HepG2 (cell line): ENCODE data around the gene ANKRD13D. TPM values are rescaled to one million over a fixed set of nuclear protein-coding genes. Genes with fewer than 3 reads are reported as not detected.

Experiments used
- ATAC-seq: fragments of 200-7000 bp; cut with Tn5 transposase; 3 replicates; pipeline ENCODE4 v1.9.1; 2020; ENCODE audit warnings: mild to moderate bottlenecking, moderate library complexity
- BruUV-seq: library from RNA; stranded (reverse); fragments of 400-500 nt; replicated peaks from 2 replicates; lab custom pipeline; 2021; lab: Mats Ljungman, UMichigan
- CTCF ChIA-PET: fragments of 300-600 bp; formaldehyde crosslinking; extraction: SDS; loops from one replicate; lab custom pipeline; 2021; ENCODE audit warnings: low total read pairs, inconsistent platforms, low intra/inter-chr PET ratio; lab: Yijun Ruan, JAX
- POLR2A ChIA-PET: fragments of 350-600 bp; sonication (Branson Sonifier 250); formaldehyde crosslinking; loops from one replicate; lab custom pipeline; 2020; ENCODE audit warnings: antibody characterized with exemption, inconsistent platforms; lab: Yijun Ruan, JAX
- DNase-seq: peaks from one replicate; pipeline ENCODE4 v3.0.0-alpha.2; 2015; ENCODE audit warnings: low spot score
- FAIRE-seq: peaks from 3 replicates; lab custom pipeline; 2011; peaks lifted over from hg19 to GRCh38; lab: Jason Lieb, UNC
- H2AFZ ChIP-seq: one replicate; pipeline ENCODE4 v1.6.1; 2011; ENCODE audit warnings: low read length, inconsistent platforms
- H3K27ac ChIP-seq: fragments of 300-600 bp; 3 replicates; pipeline ENCODE4 v1.8.0; 2011; ENCODE audit warnings: mixed run types, mild to moderate bottlenecking, mixed read lengths, low read length, inconsistent platforms; ENCODE audit not compliant: insufficient read depth; ENCODE audit errors: extremely low read length
- H3K27me3 ChIP-seq, 2 experiments: fragments of 200-600 bp in 1 of 2; 2 replicates in 1 of 2; 3 replicates in 1 of 2; pipeline versions ENCODE4 v1.6.0 to v1.8.0; 2011; ENCODE audit warnings: low read length in 2 of 2, mild to moderate bottlenecking in 2 of 2, moderate library complexity in 2 of 2, inconsistent platforms in 1 of 2; ENCODE audit not compliant: insufficient read depth in 2 of 2, control insufficient read depth in 1 of 2
- H3K36me3 ChIP-seq, 2 experiments: fragments of 200-600 bp in 1 of 2; replicated peaks in 1 of 2; 2 replicates in 1 of 2; 3 replicates in 1 of 2; pipeline versions ENCODE4 v1.5.1 to v1.8.0; 2011; ENCODE audit warnings: low read length in 2 of 2, inconsistent platforms in 1 of 2; ENCODE audit not compliant: insufficient read depth in 2 of 2, control insufficient read depth in 1 of 2
- H3K4me1 ChIP-seq: 2 replicates; pipeline ENCODE4 v1.5.1; 2012; ENCODE audit warnings: low read length, inconsistent platforms; ENCODE audit not compliant: insufficient read depth
- H3K4me2 ChIP-seq: 2 replicates; pipeline ENCODE4 v1.6.0; 2011; ENCODE audit warnings: low read depth, low read length, inconsistent platforms
- H3K4me3 ChIP-seq, 3 experiments: fragments of 200-600 bp in 1 of 3; sonication (generic), shearing (Covaris generic) in 1 of 3; replicated peaks in 1 of 3; 2 replicates each; pipeline ENCODE4 v1.5.1; 2011 to 2016; ENCODE audit warnings: low read length in 3 of 3, inconsistent platforms in 2 of 3, low read depth in 2 of 3, mild to moderate bottlenecking in 2 of 3, control low read depth in 1 of 3, mixed read lengths in 1 of 3; ENCODE audit not compliant: insufficient read depth in 1 of 3
- H3K79me2 ChIP-seq: one replicate; pipeline ENCODE4 v1.6.1; 2011; ENCODE audit warnings: low read length, inconsistent platforms; ENCODE audit not compliant: insufficient read depth
- H3K9ac ChIP-seq: 2 replicates; pipeline ENCODE4 v1.6.0; 2011; ENCODE audit warnings: mild to moderate bottlenecking, low read depth, low read length, inconsistent platforms; ENCODE audit not compliant: insufficient read depth
- H3K9me3 ChIP-seq: 2 replicates; pipeline ENCODE4 v1.5.1; 2012; ENCODE audit warnings: mild to moderate bottlenecking, low read length
- H4K20me1 ChIP-seq: 2 replicates; pipeline ENCODE4 v1.6.0; 2011; ENCODE audit warnings: inconsistent platforms, mild to moderate bottlenecking, low read length, moderate library complexity; ENCODE audit not compliant: insufficient read depth
- BRCA1 ChIP-seq: sonication (generic); formaldehyde crosslinking; IDR thresholded peaks from 2 replicates; pipeline ENCODE4 v1.4.0; 2020; ENCODE audit warnings: missing genetic modification reagents
- CERS6 ChIP-seq: sonication (generic); formaldehyde crosslinking; IDR thresholded peaks from 2 replicates; pipeline ENCODE4 v1.5.0; 2020; ENCODE audit warnings: missing genetic modification reagents
- KLF12 ChIP-seq: sonication (generic); formaldehyde crosslinking; IDR thresholded peaks from 2 replicates; pipeline ENCODE4 v1.4.0; 2020; ENCODE audit warnings: missing genetic modification reagents, borderline replicate concordance
- MAFK ChIP-seq, 2 experiments: IDR thresholded peaks in 1 of 2; conservative IDR thresholded peaks in 1 of 2; 2 replicates each; pipeline ENCODE4 v1.6.1; 2011; ENCODE audit warnings: improper control_type of control experiment in 2 of 2, low read length in 2 of 2
- NFYC ChIP-seq: IDR thresholded peaks from 2 replicates; pipeline ENCODE4 v1.6.1; 2016; ENCODE audit warnings: missing genetic modification reagents, missing compliant biosample characterization
- POLR2AphosphoS5 ChIP-seq: IDR thresholded peaks from 2 replicates; pipeline ENCODE4 v1.6.1; 2012; ENCODE audit warnings: low read depth, low read length
- SP1 ChIP-seq, 2 experiments: fragments of 450-650 bp in 1 of 2; sonication (generic) in 1 of 2; formaldehyde crosslinking in 1 of 2; IDR thresholded peaks; 2 replicates each; pipeline versions ENCODE4 v1.4.0 to v1.6.1; 2016 to 2020; ENCODE audit warnings: missing genetic modification reagents in 1 of 2
- THAP11 ChIP-seq: IDR thresholded peaks from 2 replicates; pipeline ENCODE4 v1.6.1; 2016; ENCODE audit warnings: missing biosample characterization, missing genetic modification reagents
- ZFAT ChIP-seq: sonication (generic); formaldehyde crosslinking; conservative IDR thresholded peaks from 2 replicates; pipeline ENCODE4 v1.8.1; 2023; ENCODE audit warnings: missing genetic modification reagents, inconsistent platforms
- ZFP1 ChIP-seq: IDR thresholded peaks from 2 replicates; pipeline ENCODE4 v1.6.1; 2016
- WGBS: methylation state at CpG from one replicate; pipeline ENCODE4 v1.1.6; 2017; ENCODE audit warnings: low lambda C conversion rate; 5-methylcytosine and 5-hydroxymethylcytosine counted together
- in situ Hi-C: cut with HindIII; loops from 2 replicates; pipeline ENCODE4 v1.10.0; 2017; ENCODE audit warnings: low pct_unique_long_range_greater_than_20kb; ENCODE audit not compliant: extremely low pct_ligation_motif_present
- intact Hi-C: fragments of 100-400 bp; cut with micrococcal nuclease; formaldehyde crosslinking; loops from one replicate; pipeline ENCODE4 v1.10.0; 2022; ENCODE audit not compliant: unreplicated experiment
- polyA plus RNA-seq, 8 experiments: library from polyadenylated mRNA; depleted of rRNA in 3 of 8; stranded (reverse) in 7 of 8; unstranded in 1 of 8; fragments of >200 nt; fragmentation: Illumina TruSeq in 4 of 8; extraction: Trizol in 4 of 8; gene quantifications; 2 replicates each; pipeline versions ENCODE4 v1.2.1 to v1.2.3, GENCODE V29; 2011 to 2016; ENCODE audit warnings: low read depth in 4 of 8, missing spikeins in 1 of 8, mixed read lengths in 1 of 8; ENCODE audit not compliant: insufficient read depth in 1 of 8
- total RNA-seq, 5 experiments: library from RNA; depleted of rRNA; stranded (reverse); fragments of >200 nt; fragmentation: Illumina TruSeq; extraction: Trizol; gene quantifications; 2 replicates each; pipeline ENCODE4 v1.2.3, GENCODE V29; 2016; ENCODE audit warnings: low read depth in 1 of 5
- TF ChIP-seq, protein P1 (sequence below): sonication (generic); formaldehyde crosslinking; IDR thresholded peaks from 2 replicates; pipeline ENCODE4 v1.4.0; 2020; ENCODE audit warnings: missing genetic modification reagents
- TF ChIP-seq, protein P2 (sequence below): sonication (generic); formaldehyde crosslinking; IDR thresholded peaks from 2 replicates; pipeline ENCODE4 v1.5.0; 2020; ENCODE audit warnings: mild to moderate bottlenecking, missing genetic modification reagents
- TF ChIP-seq, protein P3 (sequence below): sonication (generic); formaldehyde crosslinking; IDR thresholded peaks from 2 replicates; pipeline ENCODE4 v1.8.0; 2022; ENCODE audit warnings: mild to moderate bottlenecking, missing genetic modification reagents; ENCODE audit not compliant: insufficient replicate concordance
- TF ChIP-seq, protein P4 (sequence below): sonication (generic); formaldehyde crosslinking; conservative IDR thresholded peaks from 2 replicates; pipeline ENCODE4 v1.5.0; 2020; ENCODE audit warnings: missing genetic modification reagents

Gene ANKRD13D
- total and polyA plus RNA-seq, 2 of the 13 experiments (the other 11 are each of a cell fraction or from before 2014, with no cell fraction given), result 18.6 to 27.3 TPM

GRCh38 chr11:67247946-67248550, 41.1 kb upstream of the ANKRD13D start:
- peak overlapping the region; percentile 9 for H3K27ac ChIP-seq
- ATAC-seq (peak; percentile 24; the same call in 2 of the 3 replicates), FAIRE-seq (peak; percentile 34), DNase-seq (no peak)
- ChIA-PET CTCF (no interaction called here), POLR2A (interaction anchor here (1.2 to 1.6 kb wide), 2 partner anchors 8 to 10 kb away, joined by 3 to 14 read pairs; no protein-coding TSS in a partner anchor)
- TF ChIP-seq, protein P1, sequence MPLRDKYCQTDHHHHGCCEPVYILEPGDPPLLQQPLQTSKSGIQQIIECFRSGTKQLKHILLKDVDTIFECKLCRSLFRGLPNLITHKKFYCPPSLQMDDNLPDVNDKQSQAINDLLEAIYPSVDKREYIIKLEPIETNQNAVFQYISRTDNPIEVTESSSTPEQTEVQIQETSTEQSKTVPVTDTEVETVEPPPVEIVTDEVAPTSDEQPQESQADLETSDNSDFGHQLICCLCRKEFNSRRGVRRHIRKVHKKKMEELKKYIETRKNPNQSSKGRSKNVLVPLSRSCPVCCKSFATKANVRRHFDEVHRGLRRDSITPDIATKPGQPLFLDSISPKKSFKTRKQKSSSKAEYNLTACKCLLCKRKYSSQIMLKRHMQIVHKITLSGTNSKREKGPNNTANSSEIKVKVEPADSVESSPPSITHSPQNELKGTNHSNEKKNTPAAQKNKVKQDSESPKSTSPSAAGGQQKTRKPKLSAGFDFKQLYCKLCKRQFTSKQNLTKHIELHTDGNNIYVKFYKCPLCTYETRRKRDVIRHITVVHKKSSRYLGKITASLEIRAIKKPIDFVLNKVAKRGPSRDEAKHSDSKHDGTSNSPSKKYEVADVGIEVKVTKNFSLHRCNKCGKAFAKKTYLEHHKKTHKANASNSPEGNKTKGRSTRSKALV (CRISPR knock-in tag), result no peak
- TF ChIP-seq THAP11, result no peak
- no peak for TF ChIP-seq CERS6
- TF ChIP-seq, protein P2, sequence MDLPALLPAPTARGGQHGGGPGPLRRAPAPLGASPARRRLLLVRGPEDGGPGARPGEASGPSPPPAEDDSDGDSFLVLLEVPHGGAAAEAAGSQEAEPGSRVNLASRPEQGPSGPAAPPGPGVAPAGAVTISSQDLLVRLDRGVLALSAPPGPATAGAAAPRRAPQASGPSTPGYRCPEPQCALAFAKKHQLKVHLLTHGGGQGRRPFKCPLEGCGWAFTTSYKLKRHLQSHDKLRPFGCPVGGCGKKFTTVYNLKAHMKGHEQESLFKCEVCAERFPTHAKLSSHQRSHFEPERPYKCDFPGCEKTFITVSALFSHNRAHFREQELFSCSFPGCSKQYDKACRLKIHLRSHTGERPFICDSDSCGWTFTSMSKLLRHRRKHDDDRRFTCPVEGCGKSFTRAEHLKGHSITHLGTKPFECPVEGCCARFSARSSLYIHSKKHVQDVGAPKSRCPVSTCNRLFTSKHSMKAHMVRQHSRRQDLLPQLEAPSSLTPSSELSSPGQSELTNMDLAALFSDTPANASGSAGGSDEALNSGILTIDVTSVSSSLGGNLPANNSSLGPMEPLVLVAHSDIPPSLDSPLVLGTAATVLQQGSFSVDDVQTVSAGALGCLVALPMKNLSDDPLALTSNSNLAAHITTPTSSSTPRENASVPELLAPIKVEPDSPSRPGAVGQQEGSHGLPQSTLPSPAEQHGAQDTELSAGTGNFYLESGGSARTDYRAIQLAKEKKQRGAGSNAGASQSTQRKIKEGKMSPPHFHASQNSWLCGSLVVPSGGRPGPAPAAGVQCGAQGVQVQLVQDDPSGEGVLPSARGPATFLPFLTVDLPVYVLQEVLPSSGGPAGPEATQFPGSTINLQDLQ (CRISPR knock-in tag), result no peak
- TF ChIP-seq, protein P3, sequence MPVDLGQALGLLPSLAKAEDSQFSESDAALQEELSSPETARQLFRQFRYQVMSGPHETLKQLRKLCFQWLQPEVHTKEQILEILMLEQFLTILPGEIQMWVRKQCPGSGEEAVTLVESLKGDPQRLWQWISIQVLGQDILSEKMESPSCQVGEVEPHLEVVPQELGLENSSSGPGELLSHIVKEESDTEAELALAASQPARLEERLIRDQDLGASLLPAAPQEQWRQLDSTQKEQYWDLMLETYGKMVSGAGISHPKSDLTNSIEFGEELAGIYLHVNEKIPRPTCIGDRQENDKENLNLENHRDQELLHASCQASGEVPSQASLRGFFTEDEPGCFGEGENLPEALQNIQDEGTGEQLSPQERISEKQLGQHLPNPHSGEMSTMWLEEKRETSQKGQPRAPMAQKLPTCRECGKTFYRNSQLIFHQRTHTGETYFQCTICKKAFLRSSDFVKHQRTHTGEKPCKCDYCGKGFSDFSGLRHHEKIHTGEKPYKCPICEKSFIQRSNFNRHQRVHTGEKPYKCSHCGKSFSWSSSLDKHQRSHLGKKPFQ (CRISPR knock-in tag), result no peak
- no peak for TF ChIP-seq ZFP1 (CRISPR knock-in tag)
- TF ChIP-seq BRCA1, result no peak
- TF ChIP-seq SP1 (IDR thresholded peaks at IDR 0.05), result no peak
- no peak for TF ChIP-seq SP1 (CRISPR knock-in tag; IDR thresholded peaks at IDR 0.05)
- no peak for TF ChIP-seq NFYC
- no peak for TF ChIP-seq MAFK (conservative IDR thresholded peaks at IDR 0.05 in 1 of 2, IDR thresholded peaks at IDR 0.05 in 1 of 2; ENCODE audit: low read length in 2 of 2)
- TF ChIP-seq, protein P4, sequence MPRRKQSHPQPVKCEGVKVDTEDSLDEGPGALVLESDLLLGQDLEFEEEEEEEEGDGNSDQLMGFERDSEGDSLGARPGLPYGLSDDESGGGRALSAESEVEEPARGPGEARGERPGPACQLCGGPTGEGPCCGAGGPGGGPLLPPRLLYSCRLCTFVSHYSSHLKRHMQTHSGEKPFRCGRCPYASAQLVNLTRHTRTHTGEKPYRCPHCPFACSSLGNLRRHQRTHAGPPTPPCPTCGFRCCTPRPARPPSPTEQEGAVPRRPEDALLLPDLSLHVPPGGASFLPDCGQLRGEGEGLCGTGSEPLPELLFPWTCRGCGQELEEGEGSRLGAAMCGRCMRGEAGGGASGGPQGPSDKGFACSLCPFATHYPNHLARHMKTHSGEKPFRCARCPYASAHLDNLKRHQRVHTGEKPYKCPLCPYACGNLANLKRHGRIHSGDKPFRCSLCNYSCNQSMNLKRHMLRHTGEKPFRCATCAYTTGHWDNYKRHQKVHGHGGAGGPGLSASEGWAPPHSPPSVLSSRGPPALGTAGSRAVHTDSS (CRISPR knock-in tag), result no peak
- TF ChIP-seq POLR2AphosphoS5, result no peak
- TF ChIP-seq KLF12, result no peak
- no peak for TF ChIP-seq ZFAT (CRISPR knock-in tag)
- H3K4me1 ChIP-seq, result peaks cover 33% of the 10 kb centered on the region
- intact Hi-C loops, result loop anchor here (10.0 kb wide), 1 partner anchor 137 kb away; no protein-coding TSS in a partner anchor
- no peak overlapping the region for H3K9ac ChIP-seq
- no peaks in the 10 kb centered on the region for H3K27me3 ChIP-seq
- in situ Hi-C loops, result no loop called here
- 69% methylated on average over 5 of the region's 5 CpGs for WGBS
- H3K9me3 ChIP-seq, result no peaks in the 10 kb centered on the region
- no peak overlapping the region for H2AFZ ChIP-seq
- peaks cover 11% of the 10 kb centered on the region for H3K79me2 ChIP-seq
- H3K4me3 ChIP-seq, result no peak overlapping the region
- no peaks in the 10 kb centered on the region for H4K20me1 ChIP-seq
- no peak overlapping the region for H3K4me2 ChIP-seq
- no TSS peak for BruUV-seq
- H3K36me3 ChIP-seq, result peaks cover 49 to 87% of the 10 kb centered on the region in 2 experiments
